SHP77 (cell line): Measurements from ENCODE around the gene PNCK.

Experiments
- DNase-seq, 2 experiments: peaks; one replicate each; lab custom pipeline; 2025; lab: John Stamatoyannopoulos, UW

PNCK gene

GRCh38 chrX:153641627-153642026 lies 32.0 kb downstream of the PNCK start:
- no peak for DNase-seq

GRCh38 chrX:153640736-153641575 lies 32.7 kb downstream of the PNCK start:
- no peak for DNase-seq

GRCh38 chrX:153640045-153640686 lies 33.4 kb downstream of the PNCK start:
- no peak for DNase-seq

- DNase-seq = no peak
Measured at GRCh38 chrX:153639177-153640044, 34.2 kb downstream of the PNCK start.

- DNase-seq = no peak
Measured at GRCh38 chrX:153638436-153639176, 35.0 kb downstream of the PNCK start.

GRCh38 chrX:153638041-153638371 lies 35.6 kb downstream of the PNCK start:
- DNase-seq = no peak

GRCh38 chrX:153637121-153638040 lies 36.2 kb downstream of the PNCK start:
- DNase-seq = no peak

- DNase-seq = no peak
Measured at GRCh38 chrX:153636716-153637115, 36.9 kb downstream of the PNCK start.

- DNase-seq = peak; percentile 19 to 46
Measured at GRCh38 chrX:153635788-153636668, 37.6 kb downstream of the PNCK start.

- no peak for DNase-seq
Measured at GRCh38 chrX:153635388-153635787, 38.2 kb downstream of the PNCK start.

GRCh38 chrX:153634832-153635231 lies 38.8 kb downstream of the PNCK start:
- DNase-seq = no peak

- DNase-seq = no peak
Measured at GRCh38 chrX:153634236-153634635, 39.4 kb downstream of the PNCK start.

- no peak for DNase-seq
Measured at GRCh38 chrX:153633607-153634180, 39.9 kb downstream of the PNCK start.

- no peak for DNase-seq
Measured at GRCh38 chrX:153633048-153633447, 40.6 kb downstream of the PNCK start.

GRCh38 chrX:153632595-153632946 lies 41.0 kb downstream of the PNCK start:
- DNase-seq = no peak

- DNase-seq = no peak
Measured at GRCh38 chrX:153631907-153632594, 41.6 kb downstream of the PNCK start.

- no peak for DNase-seq
Measured at GRCh38 chrX:153631346-153631745, 42.3 kb downstream of the PNCK start.

- DNase-seq = no peak
Measured at GRCh38 chrX:153628665-153629064, 44.9 kb downstream of the PNCK start.

GRCh38 chrX:153628129-153628528 lies 45.5 kb downstream of the PNCK start:
- no peak for DNase-seq
